Measurements from ENCODE around the gene CCDC183. TPM values are rescaled to one million over a fixed set of nuclear protein-coding genes. Genes with fewer than 3 reads are reported as not detected.
A peak's percentile ranks its signal among the peaks of the same experiment; 100 is the strongest.
"Not testable (repeated sequence)": the region's sequence is repeated elsewhere in the genome, so short reads cannot be mapped to it uniquely, and the experiment has no call there.

CCDC183 gene
- total RNA-seq, 1 donor from 2014 or later: 2.0 TPM

DNA sequence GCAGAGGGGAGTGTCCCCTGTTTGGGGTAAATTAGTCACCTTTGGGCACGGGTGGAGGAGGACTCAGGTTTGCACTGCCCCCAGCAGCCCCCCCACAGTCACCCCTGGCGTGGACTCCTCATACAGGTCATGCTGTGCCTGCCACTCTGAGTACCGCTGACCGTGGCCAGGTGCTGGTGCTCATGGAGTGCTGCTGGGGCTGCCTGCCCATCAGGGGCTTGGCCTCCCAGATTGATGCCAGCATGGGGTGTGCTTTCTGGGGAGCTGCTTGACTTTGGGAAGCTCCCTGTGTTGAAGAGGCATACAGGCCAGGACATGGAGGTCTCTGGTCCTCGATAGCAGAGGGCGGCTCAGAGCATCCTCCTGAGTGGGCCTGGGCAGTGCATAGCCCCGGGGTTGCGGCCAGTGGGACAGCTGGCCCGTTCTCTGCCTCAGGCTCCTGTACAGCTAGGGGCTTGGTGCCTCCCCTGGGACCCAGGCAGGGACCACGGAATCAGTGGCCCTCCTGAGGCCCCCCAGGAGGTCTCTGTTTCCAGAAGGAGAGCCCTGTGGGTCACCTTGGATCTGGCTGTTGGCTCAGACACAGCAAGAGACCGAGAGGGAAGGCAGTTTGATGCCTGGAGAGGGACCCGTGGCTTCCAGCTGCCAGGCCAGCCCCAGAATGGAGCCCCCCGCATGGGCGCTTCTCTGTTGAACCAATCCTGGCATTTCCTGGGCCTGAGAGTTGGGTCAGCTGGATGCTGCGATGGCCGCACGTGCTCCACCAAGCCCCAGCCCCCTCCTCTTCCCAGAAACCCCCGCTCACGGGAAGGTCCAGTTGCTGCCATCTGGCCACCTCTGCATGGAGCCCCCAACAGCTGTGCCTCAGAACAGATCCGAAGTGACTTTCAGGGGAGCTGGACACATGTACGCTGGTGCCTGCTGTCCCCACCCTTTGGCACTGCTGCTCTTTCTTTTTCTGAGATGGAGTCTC, 40.1 kb downstream of the CCDC183 start:
- DNase-seq (ENCODE audit: low spot score in 2 of 2) (no peak), FAIRE-seq (no peak)

DNA sequence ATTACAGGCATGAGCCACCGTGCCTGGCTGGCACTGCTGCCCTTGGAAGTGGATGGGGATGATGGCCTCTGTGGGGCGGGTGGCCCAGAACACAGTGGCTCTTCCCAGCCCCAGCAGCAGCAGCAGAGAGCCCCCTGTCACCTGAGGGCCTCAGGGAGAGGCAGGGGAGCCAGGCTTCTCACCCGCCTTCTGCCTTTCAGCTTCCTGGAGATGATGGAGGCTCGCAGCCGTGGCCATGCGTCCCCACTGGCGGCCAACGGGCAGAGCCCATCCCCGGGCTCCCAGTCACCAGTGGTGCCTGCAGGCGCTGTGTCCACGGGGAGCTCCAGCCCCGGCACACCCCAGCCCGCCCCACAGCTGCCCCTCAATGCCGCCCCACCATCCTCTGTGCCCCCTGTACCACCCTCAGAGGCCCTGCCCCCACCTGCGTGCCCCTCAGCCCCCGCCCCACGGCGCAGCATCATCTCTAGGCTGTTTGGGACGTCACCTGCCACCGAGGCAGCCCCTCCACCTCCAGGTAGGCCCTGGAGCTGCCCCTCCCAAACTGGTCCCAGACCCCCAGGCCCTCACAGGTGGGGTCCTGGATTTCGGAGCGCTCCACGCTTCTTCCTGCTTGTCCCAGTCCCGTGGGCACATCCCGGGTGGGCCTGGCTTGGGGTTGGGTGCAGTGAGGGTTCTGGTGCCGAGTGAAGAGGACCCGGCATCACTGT, 41.2 kb downstream of the CCDC183 start:
- no peak for DNase-seq (ENCODE audit: low spot score in 2 of 2)
- no peak for FAIRE-seq

GRCh38 chr9:136837856-136838277, 41.7 kb downstream of the CCDC183 start:
- not testable (repeated sequence) for DNase-seq (ENCODE audit: low spot score in 2 of 2); FAIRE-seq

DNA sequence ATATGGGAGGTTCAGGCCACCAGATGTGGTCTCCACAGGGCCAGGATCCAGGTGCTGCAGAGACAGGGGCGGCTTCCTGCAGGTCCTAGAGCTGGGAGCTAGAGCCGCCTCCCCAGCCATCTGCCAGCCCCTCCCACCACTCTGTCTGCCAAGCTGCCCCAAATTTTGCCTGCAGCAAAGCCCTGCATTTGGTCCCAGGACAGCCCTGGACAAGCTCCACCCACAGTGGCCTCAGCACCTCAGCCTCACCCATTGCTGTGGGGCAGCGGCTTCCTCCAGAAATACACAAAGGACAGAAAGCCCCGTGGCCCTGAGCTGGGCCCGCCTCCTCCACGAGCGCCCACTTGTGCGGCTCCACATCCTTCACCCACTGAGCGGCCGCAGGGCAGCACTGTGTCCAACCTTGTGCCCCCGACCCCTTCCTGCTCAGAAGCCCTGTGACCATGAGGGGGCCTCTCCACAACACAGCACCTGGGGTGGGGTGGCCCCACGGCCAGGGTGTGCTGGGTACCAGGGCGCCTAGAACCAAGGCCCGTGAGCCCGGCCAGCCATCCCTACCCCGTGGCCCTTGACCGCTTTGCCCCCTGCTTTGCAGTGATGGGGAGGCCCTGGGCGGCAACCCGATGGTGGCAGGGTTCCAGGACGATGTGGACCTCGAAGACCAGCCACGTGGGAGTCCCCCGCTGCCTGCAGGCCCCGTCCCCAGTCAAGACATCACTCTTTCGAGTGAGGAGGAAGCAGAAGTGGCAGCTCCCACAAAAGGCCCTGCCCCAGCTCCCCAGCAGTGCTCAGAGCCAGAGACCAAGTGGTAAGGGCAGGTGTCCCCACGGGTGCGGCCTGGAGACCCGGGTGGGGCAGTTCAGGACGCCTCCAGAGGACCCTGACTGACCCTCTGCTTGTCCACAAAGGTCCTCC, 42.4 kb downstream of the CCDC183 start:
- FAIRE-seq (no peak), DNase-seq (ENCODE audit: low spot score in 2 of 2) (no peak)

GRCh38 chr9:136839229-136840139, 43.3 kb downstream of the CCDC183 start:
- no peak for FAIRE-seq
- DNase-seq (ENCODE audit: low spot score in 2 of 2): no peak

- FAIRE-seq: no peak
- DNase-seq (ENCODE audit: low spot score in 2 of 2): no peak
Measured at GRCh38 chr9:136840140-136840876, 44.2 kb downstream of the CCDC183 start.

DNA sequence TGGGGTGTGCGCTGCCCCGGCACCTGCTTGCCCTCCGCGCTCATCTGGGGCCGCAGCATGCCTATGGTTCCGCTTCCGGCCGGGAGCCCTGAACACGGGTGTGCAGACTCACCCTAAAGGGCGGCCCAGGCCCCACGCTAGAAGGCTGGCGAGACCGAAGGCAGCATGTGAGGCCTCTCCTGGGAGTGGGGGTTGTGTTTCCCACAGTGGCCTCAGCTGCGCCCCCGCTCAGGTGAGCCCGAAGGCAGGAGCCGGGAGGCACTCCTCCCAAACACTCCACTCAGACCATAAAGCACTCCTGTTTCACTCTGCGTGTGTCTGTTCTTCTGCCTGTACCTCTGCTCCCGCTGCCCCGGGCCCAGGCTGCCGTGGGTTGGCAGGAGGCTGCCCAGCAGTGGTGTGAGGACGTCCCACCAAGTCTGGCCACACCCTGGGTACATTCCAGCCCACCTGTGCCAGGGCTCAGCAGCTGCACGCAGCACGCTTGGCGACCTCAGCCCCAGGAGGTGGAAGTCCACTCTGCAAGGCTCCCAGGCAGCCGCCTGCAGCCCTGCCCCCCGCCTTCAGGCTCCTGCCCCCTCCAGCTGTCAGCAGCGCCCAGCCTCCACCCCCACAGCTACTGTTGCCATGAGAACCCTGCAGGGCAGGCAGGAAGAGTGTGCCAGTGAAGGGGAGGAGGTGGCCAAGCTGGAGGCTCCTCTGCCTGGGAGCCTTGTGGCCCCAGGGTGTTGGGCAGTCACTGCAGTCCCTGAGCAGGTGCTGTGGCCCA, 44.9 kb downstream of the CCDC183 start:
- FAIRE-seq: no peak
- DNase-seq (ENCODE audit: low spot score in 2 of 2): peak; percentile 66 to 75

DNA sequence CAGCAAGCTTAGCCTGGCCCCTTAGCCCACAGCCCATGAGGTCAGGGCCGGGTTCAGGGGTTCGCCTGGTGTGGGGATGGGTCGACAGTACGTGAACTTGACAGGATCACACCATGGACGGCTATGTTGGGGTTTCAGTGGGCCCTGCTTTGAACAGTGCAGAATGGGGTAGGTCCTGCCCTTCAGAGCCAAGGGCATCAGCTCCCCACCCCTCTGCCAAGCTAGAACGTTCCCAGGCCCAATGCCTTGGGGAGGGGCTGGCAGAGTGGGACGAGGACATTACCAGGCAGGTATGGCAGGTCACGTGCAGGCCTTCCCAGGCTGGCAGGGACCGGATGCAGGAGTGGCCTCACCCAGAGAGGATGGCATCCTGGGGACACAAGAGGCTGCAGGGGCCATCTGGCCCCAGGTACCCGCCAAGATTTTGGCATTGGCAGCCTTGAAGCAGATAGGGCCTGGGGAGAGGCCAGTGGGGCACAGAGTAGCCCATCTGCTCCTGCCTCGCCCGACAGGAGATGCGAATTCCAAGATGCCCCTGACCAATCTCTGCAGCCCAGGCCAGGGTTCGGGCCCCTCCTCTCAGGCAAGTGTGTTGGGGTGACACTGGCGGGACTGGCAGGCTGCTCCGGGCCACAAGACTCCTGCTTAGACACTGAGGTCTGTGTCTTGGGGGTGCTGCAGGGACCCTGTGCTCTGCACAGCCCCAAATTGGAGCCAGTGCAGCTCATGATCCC, 45.7 kb downstream of the CCDC183 start:
- DNase-seq (ENCODE audit: low spot score in 2 of 2); FAIRE-seq: not testable (repeated sequence)

DNA sequence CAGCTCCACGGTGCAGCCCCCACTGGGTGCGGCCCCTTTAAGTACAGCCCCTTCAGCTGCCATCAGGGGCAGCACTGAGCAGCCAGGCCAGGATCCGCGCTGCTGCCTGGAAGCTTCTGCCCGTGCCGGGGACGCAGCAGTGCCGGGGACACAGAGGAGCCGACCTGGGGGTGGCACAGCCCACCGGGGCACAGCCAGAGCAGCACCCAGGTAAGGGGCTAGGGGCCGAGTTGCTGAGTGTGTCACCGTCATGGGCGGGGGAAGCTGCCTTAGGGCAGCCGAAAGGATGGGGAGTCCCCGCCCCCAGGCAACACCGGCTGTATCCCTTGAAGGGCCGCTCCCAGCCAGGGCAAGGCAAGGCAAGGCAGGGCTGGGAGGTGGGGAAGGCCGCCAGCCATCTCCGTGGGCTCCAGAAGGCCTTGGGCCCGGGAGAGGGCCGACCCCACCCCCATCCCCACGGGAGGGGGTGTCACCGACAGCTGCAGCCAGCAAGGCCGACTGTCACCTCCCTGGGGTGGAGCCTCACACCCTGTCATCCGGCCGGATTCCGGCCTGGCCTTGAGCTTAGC, 46.3 kb downstream of the CCDC183 start, which contains the start of gene AJM1:
AJM1 (plus strand) TSS at position 99 of the 569 bp plus-strand sequence. CDS start 1,937 bp downstream, outside the sequence.
- DNase-seq (ENCODE audit: low spot score in 2 of 2): peak; percentile 83 to 85
- not testable (repeated sequence) for FAIRE-seq

DNA sequence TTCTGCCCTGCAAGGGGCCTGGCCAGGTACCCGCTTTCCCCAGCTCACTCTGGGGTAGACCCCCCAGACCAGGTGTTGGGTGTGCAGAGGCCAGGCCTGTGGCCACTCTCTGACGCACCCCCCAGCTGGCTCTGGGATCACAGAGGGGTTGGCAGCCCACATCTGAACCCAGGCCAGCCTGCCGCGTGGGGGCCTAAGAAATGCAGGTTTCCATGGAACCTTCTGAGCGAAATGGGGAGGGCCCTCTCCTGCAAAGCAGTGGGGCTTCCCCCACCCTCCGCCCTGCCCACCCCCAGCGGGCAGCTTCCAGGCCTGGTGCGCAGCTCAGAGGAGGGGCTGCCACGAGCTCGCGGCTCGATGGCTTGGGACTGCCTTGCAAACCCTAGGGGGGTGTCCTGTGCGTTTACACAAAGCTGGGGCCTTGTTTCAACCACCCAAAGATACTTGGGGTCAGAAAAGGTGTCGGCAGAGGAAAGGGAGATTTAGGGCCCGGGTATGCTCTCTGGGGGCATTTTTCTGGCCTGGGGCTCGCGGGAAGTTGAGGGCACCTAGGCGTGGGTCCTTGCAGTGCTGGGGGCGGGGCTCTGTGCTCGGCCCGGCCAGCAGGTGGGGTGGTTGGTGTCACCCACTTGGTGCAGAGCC, 47.1 kb downstream of the CCDC183 start:
- FAIRE-seq; DNase-seq (ENCODE audit: low spot score in 2 of 2): not testable (repeated sequence)

- not testable (repeated sequence) for FAIRE-seq; DNase-seq (ENCODE audit: low spot score in 2 of 2)
Measured at GRCh38 chr9:136843801-136844740, 47.9 kb downstream of the CCDC183 start.

DNA sequence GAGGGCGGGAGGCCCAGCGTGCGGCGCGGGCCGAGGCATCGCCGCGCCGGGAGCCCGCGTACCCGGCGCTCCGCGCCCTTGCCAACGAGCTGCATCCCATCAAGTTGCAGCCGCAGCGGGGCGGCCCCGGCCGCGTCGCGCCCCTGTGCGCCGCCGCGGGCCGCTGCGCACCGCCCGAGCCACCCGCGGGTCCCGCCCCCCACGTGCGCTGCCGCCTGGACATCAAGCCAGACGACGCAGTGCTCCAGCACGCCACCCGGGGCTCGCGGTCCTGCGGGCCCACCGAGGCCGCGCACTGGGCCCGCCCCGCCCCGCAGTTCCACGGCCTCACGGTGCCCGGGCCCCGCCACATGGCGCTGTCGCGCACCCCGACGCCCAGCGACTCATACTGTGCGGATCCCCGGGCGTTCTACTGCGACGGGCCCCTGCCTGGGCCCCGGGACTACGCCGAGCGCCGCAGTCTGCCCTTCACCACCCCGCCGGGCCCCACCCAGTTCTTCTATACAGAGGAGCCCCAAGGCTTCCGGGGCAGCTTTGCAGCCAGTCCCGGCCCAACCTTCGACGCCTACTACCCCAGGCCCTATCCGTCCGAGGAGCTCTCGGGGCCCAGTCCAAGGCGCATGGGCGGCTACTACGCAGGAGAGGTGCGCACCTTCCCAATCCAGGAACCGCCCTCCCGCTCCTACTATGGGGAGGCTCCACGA, 48.8 kb downstream of the CCDC183 start:
- FAIRE-seq: no peak
- no peak for DNase-seq (ENCODE audit: low spot score in 2 of 2)

DNA sequence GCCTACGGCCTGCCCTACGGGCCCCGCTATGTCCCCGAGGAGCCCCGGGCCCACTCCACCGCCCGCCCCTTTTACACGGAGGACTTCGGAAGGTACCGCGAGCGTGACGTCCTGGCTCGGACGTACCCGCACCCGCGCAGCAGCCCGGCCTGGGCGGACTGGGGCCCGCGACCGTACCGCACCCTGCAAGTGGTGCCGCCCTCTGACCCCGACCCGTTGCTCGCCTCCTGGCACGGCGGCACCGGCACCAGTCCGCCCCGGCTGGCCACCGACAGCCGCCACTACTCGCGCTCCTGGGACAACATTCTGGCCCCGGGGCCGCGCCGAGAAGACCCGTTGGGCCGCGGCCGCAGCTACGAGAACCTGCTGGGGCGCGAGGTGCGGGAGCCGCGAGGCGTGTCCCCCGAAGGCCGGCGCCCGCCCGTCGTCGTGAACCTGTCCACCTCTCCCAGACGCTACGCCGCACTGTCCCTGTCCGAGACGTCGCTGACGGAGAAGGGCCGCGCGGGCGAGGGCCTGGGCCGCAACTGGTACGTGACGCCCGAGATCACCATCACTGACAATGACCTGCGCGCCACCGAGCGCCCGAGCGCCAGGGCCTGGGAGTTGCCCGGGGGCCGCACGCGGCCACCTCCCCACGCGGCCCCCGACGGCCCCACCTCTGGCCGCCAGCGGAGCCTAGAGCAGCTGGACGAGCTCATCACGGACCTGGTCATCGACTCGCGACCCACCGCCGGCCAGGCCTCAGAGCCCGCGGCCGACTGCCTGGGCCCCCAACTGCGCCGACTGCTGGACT, 49.5 kb downstream of the CCDC183 start:
- no peak for FAIRE-seq

More for the DNA sequence above, 49.5 kb downstream of the CCDC183 start:
- DNase-seq (ENCODE audit: low spot score in 2 of 2): no peak

Measured in frontal cortex (tissue), 4 donors.